Measurements from ENCODE around the gene CHCHD1.
"Not testable (repeated sequence)": the region's sequence is repeated elsewhere in the genome, so short reads cannot be mapped to it uniquely, and the experiment has no call there.

The CHCHD1 gene
- 8.3 to 32.7 (median 24.1) reads per million in 18 experiments for total RNA-seq

GRCh38 chr10:73781879-73782748 is at the start of gene CHCHD1:
CHCHD1 (plus strand) TSS chr10:73782048; CDS start chr10:73782076, 28 bp downstream.
- DNase-seq: peak; percentile 88 to 92

GRCh38 chr10:73732426-73732825 is 49.4 kb upstream of the CHCHD1 start:
- DNase-seq: no peak

- DNase-seq: no peak
Observed at GRCh38 chr10:73732931-73733623, 48.8 kb upstream of the CHCHD1 start.

DNA sequence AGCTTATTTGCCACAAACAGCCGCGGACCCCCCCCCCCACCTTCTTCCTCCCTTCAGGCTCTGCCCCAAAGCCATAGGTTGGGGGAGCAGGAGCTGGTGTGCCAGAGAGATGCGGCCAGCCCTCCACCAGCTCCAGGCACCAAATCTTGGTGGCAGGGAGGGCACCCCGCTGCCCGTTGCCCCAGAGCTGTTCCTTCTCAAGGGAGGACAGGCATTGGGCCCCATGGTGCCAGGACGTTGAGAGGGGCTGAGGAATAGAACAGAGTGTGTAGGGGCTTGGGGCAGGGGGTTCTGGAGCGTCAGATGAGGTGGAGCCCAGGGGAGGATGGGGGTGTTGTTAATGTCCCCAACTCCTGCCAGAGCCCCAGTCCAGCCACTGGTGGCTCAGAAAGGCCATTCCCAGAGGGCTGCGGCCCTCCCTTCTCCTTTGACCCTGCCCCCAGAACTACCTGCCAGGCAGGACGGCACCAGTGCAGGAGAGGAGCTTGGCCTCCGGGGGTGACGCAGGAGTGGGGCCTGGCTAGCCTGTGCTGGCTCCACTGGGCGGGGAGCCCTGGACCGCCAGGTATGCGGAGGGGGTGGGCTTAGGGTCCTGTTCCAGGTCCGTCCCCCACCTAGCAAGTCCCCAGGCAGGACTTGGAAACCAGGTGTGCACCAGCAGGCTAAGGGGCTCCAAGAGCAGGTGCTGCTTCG is 47.7 kb upstream of the CHCHD1 start:
- DNase-seq: no peak

DNA sequence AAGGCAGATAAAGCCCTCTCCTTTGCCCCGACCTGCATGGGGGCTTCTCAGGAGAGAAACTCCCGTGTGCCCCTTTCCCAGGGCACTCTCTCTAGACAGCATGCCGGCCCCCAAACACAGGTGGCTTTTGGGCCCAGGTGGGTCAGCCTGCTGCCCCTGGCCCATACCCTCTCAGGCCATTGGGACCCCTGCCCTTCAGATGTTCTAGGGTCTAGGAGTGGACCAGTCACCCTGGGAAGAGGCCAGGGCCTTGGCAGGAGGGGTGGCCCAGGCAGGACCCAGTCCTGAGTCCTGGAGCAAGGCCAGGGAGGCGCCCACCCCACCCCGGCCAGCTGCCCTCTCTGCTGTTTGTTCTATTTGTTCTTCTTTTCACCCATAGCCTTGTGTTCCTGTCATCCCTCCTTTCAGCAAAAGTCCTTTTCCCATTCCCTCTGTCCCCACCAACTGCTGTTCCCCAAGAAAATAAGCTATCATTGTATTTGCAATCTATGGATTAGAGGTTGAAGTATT is 47.0 kb upstream of the CHCHD1 start:
- DNase-seq: no peak

DNA sequence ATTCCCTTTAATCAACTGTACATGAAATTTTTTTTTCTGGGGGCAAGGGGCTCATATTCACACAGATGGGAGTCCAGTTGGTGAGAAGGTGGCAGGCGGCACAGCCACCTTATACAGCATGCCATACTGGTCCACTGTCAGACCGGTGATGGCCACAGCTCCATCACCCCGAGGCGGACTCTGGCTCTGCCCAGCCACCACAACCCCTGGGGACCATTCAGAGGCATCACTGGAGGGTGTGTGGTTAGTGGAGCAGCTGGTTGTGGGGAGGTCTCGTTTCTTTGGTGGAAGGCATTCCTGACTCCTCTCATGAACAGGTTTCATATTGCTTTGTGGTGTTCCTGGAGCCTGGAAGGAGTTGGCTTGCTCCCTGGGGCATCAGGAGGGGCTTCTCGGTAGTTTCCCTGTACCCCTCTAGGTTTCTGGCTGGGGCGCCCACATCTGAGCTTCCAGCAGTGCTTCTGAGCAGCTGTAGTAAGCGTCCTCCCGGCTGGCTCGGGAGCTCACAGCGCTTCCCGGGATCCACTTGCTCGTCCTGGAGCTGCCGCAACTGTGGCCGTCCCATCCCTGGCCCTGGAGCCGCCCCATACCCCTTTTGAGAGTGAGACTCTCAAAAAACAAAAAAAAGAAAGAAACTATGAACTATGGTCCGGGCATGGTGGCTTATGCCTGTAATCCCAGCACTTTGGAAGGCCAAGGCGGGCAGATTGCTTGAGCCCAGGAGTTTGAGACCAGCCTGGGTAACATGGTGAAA is 41.2 kb upstream of the CHCHD1 start:
- DNase-seq: not testable (repeated sequence)

- DNase-seq: no peak
Observed at GRCh38 chr10:73742454-73742734, 39.5 kb upstream of the CHCHD1 start.

- DNase-seq: no peak
Observed at GRCh38 chr10:73743327-73743904, 38.4 kb upstream of the CHCHD1 start.

GRCh38 chr10:73743905-73744663 is 37.8 kb upstream of the CHCHD1 start, which contains the start of gene SEC24C:
SEC24C (plus strand) TSS chr10:73744372; CDS start chr10:73746833, 2,461 bp downstream.
- peak; percentile 97 for DNase-seq

- peak; percentile 64 to 71 for DNase-seq
Observed at GRCh38 chr10:73744664-73744975, 37.2 kb upstream of the CHCHD1 start.

- DNase-seq: no peak
Observed at GRCh38 chr10:73746721-73747120, 35.1 kb upstream of the CHCHD1 start.

DNA sequence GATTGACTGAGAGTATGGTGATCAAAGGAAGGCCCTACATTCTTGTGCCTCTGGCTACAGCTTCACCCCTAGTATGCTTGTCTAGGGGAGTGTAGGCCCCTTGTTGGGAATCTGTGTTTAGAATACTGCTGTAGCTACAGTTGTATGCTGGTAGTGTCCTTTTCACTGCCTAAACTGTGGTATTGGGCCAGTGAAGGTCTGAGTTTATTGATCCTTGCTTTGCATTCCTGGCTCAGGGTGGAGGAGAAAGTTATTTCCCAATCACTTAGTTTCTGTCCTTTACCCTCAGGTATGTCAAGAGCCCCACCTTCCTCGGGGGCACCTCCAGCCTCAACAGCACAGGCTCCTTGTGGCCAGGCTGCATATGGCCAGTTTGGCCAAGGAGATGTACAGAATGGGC is 31.0 kb upstream of the CHCHD1 start:
- DNase-seq: no peak

GRCh38 chr10:73756183-73756582 is 25.7 kb upstream of the CHCHD1 start:
- DNase-seq: no peak

- DNase-seq: no peak
Observed at GRCh38 chr10:73758704-73759511, 22.9 kb upstream of the CHCHD1 start.

DNA sequence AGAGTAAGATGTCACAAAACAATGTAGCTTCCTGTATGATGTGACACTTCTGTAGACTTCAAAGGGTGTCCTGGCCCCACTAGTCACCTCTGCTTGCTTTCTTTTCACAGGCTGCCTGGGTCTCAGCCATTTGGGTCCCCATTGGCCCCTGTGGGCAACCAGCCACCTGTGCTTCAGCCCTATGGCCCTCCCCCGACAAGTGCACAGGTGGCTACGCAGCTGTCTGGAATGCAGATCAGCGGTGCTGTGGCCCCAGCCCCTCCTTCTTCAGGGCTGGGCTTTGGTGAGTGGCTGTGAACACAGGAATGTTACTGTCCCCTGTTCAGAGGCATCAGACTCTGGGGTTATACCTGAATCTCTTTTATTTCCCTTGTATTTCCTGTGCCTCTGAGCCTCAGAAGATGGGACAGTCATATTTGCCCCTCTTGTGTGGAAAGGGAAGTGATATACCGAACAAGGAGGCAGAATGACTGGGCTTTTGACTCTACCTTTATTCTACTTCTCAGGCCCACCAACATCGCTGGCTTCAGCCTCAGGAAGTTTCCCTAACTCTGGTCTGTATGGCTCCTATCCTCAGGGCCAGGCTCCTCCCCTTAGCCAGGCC is 22.2 kb upstream of the CHCHD1 start:
- no peak for DNase-seq

GRCh38 chr10:73761781-73762180 is 20.1 kb upstream of the CHCHD1 start:
- no peak for DNase-seq

DNA sequence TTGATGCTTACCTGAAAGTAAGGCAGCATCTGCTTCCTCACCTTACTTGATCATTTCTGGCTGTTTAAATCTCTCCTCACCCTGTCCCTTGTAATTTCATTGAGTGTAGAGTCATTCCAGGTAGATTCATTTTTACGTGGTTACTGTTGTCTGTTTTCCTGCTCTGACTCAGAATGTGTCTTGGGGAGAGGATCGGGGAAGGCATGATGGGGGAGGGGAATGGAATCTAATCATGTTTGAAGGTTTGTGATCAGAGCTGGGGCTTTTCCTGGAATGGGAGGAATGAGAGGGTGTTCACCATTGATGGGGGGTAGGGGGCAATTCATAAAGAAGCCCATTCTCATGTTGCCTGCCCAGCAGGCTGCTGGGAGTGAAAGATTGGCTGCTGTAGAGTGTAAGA is 18.9 kb upstream of the CHCHD1 start:
- no peak for DNase-seq

DNA sequence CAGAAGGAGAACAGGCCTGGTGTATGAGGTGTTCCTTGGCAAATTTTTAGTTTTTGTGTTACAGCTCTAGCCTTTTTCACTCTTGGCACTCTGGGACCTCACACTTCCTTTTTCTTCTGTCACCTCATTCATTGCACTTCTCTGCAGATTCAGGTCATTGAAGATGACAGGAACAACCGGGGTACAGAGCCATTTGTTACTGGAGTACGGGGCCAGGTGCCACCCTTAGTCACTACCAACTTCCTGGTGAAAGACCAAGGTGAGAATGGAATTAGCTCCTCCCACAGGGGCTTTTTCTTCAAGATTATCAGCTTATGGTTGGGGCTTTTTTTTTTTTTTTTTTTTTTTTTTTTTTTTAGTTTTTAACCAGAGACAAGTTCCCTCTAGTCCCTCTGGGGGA is 18.5 kb upstream of the CHCHD1 start:
- DNase-seq: no peak

DNA sequence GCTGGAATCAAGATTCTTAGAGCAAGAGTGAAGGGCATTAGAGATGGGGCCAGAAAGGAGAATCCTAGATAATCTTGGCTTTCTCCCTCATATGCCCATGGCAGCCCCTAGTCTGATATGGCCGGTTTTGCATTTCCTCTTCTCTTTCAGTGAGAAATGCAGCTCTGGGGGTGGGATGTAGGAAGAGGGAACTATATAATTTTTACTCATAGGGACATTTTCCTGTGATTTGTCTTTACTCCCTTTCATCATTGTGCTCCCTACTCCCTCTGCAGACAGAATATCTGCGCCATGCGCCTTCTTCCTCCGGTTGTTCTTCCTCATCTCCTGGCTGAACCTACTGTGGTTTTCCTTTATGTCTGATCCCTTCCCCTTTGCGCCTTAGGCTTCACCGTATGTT is 16.8 kb upstream of the CHCHD1 start:
- DNase-seq: peak; percentile 15 to 50

- DNase-seq: no peak
Observed at GRCh38 chr10:73768881-73769280, 13.0 kb upstream of the CHCHD1 start.

Data from inflammatory macrophage (primary cell).